Measurements from ENCODE around the gene OR5AU1. TPM values are rescaled to one million over a fixed set of nuclear protein-coding genes. Genes with fewer than 3 reads are reported as not detected.

Gene OR5AU1
- not detected in 2 replicates for total RNA-seq (2021)
- Bru-seq, nascent RNA: not detected
- BruChase-seq, experiment 1, labeled RNA remaining after a 2-hour chase: percentile 9 among the genes with signal in this experiment
- BruChase-seq, experiment 2, labeled RNA remaining after a 6-hour chase: not detected
- long read RNA-seq: 0 reads

- DNase-seq: no peak
- no peaks in the 10 kb centered on the region for H3K36me3 ChIP-seq (ENCODE audit: low read depth)
- TF ChIP-seq CTCF (conservative IDR thresholded peaks at IDR 0.05): no peak
- TF ChIP-seq EZH2 (IDR thresholded peaks at IDR 0.05; ENCODE audit: low read depth): no peak
- CTCF ChIA-PET: no interaction called here
- BruUV-seq (replicated peaks): no TSS peak
- no peaks in the 10 kb centered on the region for H3K9me3 ChIP-seq (ENCODE audit: insufficient read depth, low read depth)
- H3K4me2 ChIP-seq: no peak within 1 kb of the TSS
- H4K20me1 ChIP-seq (ENCODE audit: insufficient read depth): no peaks in the 10 kb centered on the region
- H2AFZ ChIP-seq: no peak within 1 kb of the TSS
- no peaks in the 10 kb centered on the region for H3K9me2 ChIP-seq (ENCODE audit: insufficient read depth)
- H3K4me1 ChIP-seq (replicated peaks; ENCODE audit: insufficient read depth): no peaks in the 10 kb centered on the region
- no peaks in the 10 kb centered on the region for H3F3A ChIP-seq (ENCODE audit: insufficient read depth, low read depth)
- no peak within 1 kb of the TSS for H3K4me3 ChIP-seq
- intact Hi-C loops (cut with micrococcal nuclease; ENCODE audit: unreplicated experiment): no loop called here
- H3K79me2 ChIP-seq (ENCODE audit: low read depth): no peaks in the 10 kb centered on the region
- POLR2A ChIA-PET (ENCODE audit: unreplicated experiment): interaction anchor here (0.7 kb wide), 1 partner anchor 738 kb away, joined by 3 read pairs; no protein-coding TSS in a partner anchor
- H3K27ac ChIP-seq: no peak within 1 kb of the TSS
- H3K27me3 ChIP-seq (ENCODE audit: insufficient read depth, low read depth): peaks cover 25% of the 10 kb centered on the region; the same call in 1 of the 2 replicates
Measured at GRCh38 chr14:21155963-21156362, at the start of gene OR5AU1. OR5AU1 (minus strand) TSS chr14:21156063; CDS start chr14:21155872, 191 bp downstream.

GRCh38 chr14:21205026-21205677 is 49.3 kb upstream of the OR5AU1 start:
- H3K4me3 ChIP-seq: no peak overlapping the region
- no peak overlapping the region for H2AFZ ChIP-seq
- H3K27ac ChIP-seq: no peak overlapping the region
- ChIA-PET CTCF (no interaction called here), POLR2A (ENCODE audit: unreplicated experiment) (no interaction called here)
- no TSS peak for BruUV-seq (replicated peaks)
- no peak overlapping the region for H3K4me2 ChIP-seq
- H3K79me2 ChIP-seq (ENCODE audit: low read depth): 0 out of 2 replicates have a peak, but pooled peaks cover 17% of the 10 kb centered on the region
- DNase-seq: no peak
- H3K9me2 ChIP-seq (ENCODE audit: insufficient read depth): no peaks in the 10 kb centered on the region
- H4K20me1 ChIP-seq (ENCODE audit: insufficient read depth): peaks cover 61% of the 10 kb centered on the region
- H3K4me1 ChIP-seq (replicated peaks; ENCODE audit: insufficient read depth): no peaks in the 10 kb centered on the region
- peaks cover 47% of the 10 kb centered on the region for H3K36me3 ChIP-seq (ENCODE audit: low read depth)
- peaks cover 99% of the 10 kb centered on the region for H3F3A ChIP-seq (ENCODE audit: insufficient read depth, low read depth)
- no peaks in the 10 kb centered on the region for H3K9me3 ChIP-seq (ENCODE audit: insufficient read depth, low read depth)
- no peak for TF ChIP-seq EZH2 (IDR thresholded peaks at IDR 0.05; ENCODE audit: low read depth)
- no peak for TF ChIP-seq CTCF (conservative IDR thresholded peaks at IDR 0.05)
- H3K27me3 ChIP-seq (ENCODE audit: insufficient read depth, low read depth): no peaks in the 10 kb centered on the region
- intact Hi-C loops (cut with micrococcal nuclease; ENCODE audit: unreplicated experiment): no loop called here

- no peak for TF ChIP-seq EZH2 (IDR thresholded peaks at IDR 0.05; ENCODE audit: low read depth)
- TF ChIP-seq CTCF (conservative IDR thresholded peaks at IDR 0.05): no peak
- Histone ChIP-seq H3F3A (ENCODE audit: insufficient read depth, low read depth) (peaks cover 95% of the 10 kb centered on the region), H3K27ac (no peak overlapping the region), H2AFZ (no peak overlapping the region), H3K27me3 (ENCODE audit: insufficient read depth, low read depth) (no peaks in the 10 kb centered on the region), H3K4me3 (no peak overlapping the region), H4K20me1 (ENCODE audit: insufficient read depth) (peaks cover 54% of the 10 kb centered on the region), H3K9me2 (ENCODE audit: insufficient read depth) (no peaks in the 10 kb centered on the region), H3K79me2 (ENCODE audit: low read depth) (0 out of 2 replicates have a peak, but pooled peaks cover 15% of the 10 kb centered on the region), H3K4me2 (no peak overlapping the region), H3K4me1 (replicated peaks; ENCODE audit: insufficient read depth) (no peaks in the 10 kb centered on the region), H3K36me3 (ENCODE audit: low read depth) (peaks cover 40% of the 10 kb centered on the region), H3K9me3 (ENCODE audit: insufficient read depth, low read depth) (no peaks in the 10 kb centered on the region)
- TSS peak; percentile 2 for BruUV-seq (replicated peaks)
- no peak for DNase-seq
- POLR2A ChIA-PET (ENCODE audit: unreplicated experiment): no interaction called here
- CTCF ChIA-PET: no interaction called here
- intact Hi-C loops (cut with micrococcal nuclease; ENCODE audit: unreplicated experiment): no loop called here
Measured at GRCh38 chr14:21204167-21205025, 48.5 kb upstream of the OR5AU1 start.
